Activated B cell treated with CpG ODN at 0.5 μM for 24 hours (primary cell): ENCODE data around the gene ACP1. TPM values are rescaled to one million over a fixed set of nuclear protein-coding genes. Genes with fewer than 3 reads are reported as not detected.

Experiments
- ATAC-seq: fragments of 200-7000 bp; cut with Tn5 transposase; one replicate; pipeline ENCODE4 v1.10.0; 2021; ENCODE audit warnings: low read depth, mild to moderate bottlenecking, moderate library complexity
- CTCF ChIA-PET: fragments of 350-600 bp; sonication (Branson Sonifier 250); formaldehyde crosslinking; loops from one replicate; lab custom pipeline; 2021; ENCODE audit warnings: antibody characterized with exemption; lab: Charles Lee
- POLR2A ChIA-PET: fragments of 350-600 bp; sonication (Branson Sonifier 250); formaldehyde crosslinking; loops from one replicate; lab custom pipeline; 2021; ENCODE audit warnings: antibody characterized with exemption; lab: Charles Lee
- DNase-seq: peaks from one replicate; pipeline ENCODE4 v3.0.0; 2022
- H3K27ac Mint-ChIP-seq: one replicate; pipeline ENCODE4 v1.8.0; 2020; ENCODE audit warnings: mixed read lengths
- H3K27me3 Mint-ChIP-seq: one replicate; pipeline ENCODE4 v1.8.0; 2021; ENCODE audit warnings: mixed read lengths
- H3K36me3 Mint-ChIP-seq: one replicate; pipeline ENCODE4 v1.8.0; 2021; ENCODE audit warnings: low read depth, mixed read lengths
- H3K4me1 Mint-ChIP-seq: one replicate; pipeline ENCODE4 v1.8.0; 2021; ENCODE audit warnings: mixed read lengths
- H3K4me3 Mint-ChIP-seq: one replicate; pipeline ENCODE4 v1.8.0; 2020; ENCODE audit warnings: mild to moderate bottlenecking, mixed read lengths
- H3K9me3 Mint-ChIP-seq: one replicate; pipeline ENCODE4 v1.8.0; 2020; ENCODE audit warnings: mixed read lengths
- intact Hi-C: fragments of 100-400 bp; cut with micrococcal nuclease; formaldehyde crosslinking; loops from one replicate; pipeline ENCODE4 v1.15.1; 2024
- total RNA-seq: library from RNA; stranded (reverse); gene quantifications from 2 replicates; pipeline ENCODE4 v1.2.3, GENCODE V29; 2022
- TF ChIP-seq, protein P1 (sequence below): fragments of 200-600 bp; IDR thresholded peaks from one replicate; pipeline ENCODE4 v1.8.0; 2022; ENCODE audit warnings: antibody characterized with exemption, mild to moderate bottlenecking

ACP1 gene
- total RNA-seq, 1 donor from 2014 or later: 81.8 TPM

- no peaks in the 10 kb centered on the region for H3K4me1 Mint-ChIP-seq
Observed at GRCh38 chr2:237878-238277, 26.9 kb upstream of the ACP1 start.

DNA sequence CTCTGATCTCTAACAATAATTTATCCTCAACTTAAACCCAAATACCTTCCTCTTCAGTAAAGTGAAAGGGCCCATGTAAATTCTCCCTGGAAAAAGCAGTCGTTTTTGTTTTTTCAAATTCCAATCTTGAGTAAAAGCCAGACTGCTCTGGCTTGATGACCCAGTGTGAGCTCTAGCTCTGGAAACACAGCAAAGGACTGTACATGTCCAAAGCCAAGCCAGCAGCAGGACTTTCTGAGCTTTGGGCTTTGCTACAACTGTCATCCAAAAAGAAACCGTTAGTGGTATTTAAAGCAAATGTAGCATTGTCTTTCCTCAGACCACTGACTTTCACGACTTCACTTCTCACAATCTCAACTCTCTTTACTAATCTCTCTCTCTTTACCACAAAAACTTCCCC, 26.3 kb upstream of the ACP1 start:
- intact Hi-C loops: no loop called here
- no peak for DNase-seq
- Mint-ChIP-seq H3K4me1 (no peaks in the 10 kb centered on the region), H3K27ac (no peak overlapping the region), H3K4me3 (no peak overlapping the region), H3K9me3 (peaks cover 3% of the 10 kb centered on the region), H3K36me3 (peaks cover 61% of the 10 kb centered on the region), H3K27me3 (no peaks in the 10 kb centered on the region)
- ChIA-PET POLR2A (no interaction called here), CTCF (no interaction called here)
- TF ChIP-seq, protein P1, sequence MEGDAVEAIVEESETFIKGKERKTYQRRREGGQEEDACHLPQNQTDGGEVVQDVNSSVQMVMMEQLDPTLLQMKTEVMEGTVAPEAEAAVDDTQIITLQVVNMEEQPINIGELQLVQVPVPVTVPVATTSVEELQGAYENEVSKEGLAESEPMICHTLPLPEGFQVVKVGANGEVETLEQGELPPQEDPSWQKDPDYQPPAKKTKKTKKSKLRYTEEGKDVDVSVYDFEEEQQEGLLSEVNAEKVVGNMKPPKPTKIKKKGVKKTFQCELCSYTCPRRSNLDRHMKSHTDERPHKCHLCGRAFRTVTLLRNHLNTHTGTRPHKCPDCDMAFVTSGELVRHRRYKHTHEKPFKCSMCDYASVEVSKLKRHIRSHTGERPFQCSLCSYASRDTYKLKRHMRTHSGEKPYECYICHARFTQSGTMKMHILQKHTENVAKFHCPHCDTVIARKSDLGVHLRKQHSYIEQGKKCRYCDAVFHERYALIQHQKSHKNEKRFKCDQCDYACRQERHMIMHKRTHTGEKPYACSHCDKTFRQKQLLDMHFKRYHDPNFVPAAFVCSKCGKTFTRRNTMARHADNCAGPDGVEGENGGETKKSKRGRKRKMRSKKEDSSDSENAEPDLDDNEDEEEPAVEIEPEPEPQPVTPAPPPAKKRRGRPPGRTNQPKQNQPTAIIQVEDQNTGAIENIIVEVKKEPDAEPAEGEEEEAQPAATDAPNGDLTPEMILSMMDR: no peak
- ATAC-seq: no peak

More at GRCh38 chr2:237878-238277, 26.9 kb upstream of the ACP1 start:
- ChIA-PET POLR2A (no interaction called here), CTCF (interaction anchor here (1.1 kb wide), 1 partner anchor 52 kb away, joined by 3 read pairs; no protein-coding TSS in a partner anchor)
- no peak for DNase-seq
- ATAC-seq: no peak
- TF ChIP-seq, protein P1: no peak
- intact Hi-C loops: no loop called here
- Mint-ChIP-seq H3K4me3 (no peak overlapping the region), H3K27me3 (no peaks in the 10 kb centered on the region), H3K27ac (no peak overlapping the region), H3K9me3 (peaks cover 3% of the 10 kb centered on the region), H3K36me3 (peaks cover 60% of the 10 kb centered on the region)

DNA sequence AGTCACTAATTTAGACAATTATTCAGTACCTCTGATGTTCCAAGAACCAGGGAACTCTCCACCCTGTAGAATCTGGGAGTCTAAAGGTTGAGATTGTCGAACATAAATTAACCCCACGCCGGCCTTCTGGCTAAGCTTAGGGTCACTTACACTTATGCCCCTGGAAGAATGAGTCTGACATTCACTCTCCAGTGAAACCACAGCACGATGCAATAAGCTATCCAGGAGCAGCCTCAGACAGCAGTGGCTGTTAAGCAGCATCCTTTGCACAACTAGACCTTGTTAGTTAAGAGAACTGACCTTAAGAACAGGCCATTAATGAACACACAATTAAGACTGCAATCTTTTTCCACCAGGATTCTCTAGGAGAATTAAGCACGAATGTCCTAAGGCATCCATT, 25.9 kb upstream of the ACP1 start:
- ATAC-seq: no peak
- TF ChIP-seq, protein P1: no peak

DNA sequence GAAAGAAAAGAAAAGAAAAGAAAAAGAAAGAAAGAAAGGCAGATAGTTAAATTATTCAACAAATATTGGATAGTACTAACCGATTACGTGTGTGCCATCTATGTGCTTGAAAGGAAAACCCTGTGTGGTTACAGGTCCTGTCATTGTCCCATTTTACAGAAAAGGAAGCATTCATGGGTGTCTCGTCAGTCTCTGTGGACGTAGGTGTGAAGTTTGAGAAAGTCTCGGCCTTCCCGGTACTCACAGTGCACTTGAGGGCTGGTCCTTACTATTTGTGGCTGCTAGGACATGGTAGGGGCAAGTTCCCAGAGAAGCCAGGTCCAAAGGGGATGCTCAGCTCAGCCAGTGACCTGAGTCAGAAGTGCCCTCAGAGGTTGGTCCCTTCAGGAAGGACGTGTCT, 20.2 kb upstream of the ACP1 start:
- no peaks in the 10 kb centered on the region for H3K27me3 Mint-ChIP-seq
- DNase-seq (no peak), ATAC-seq (no peak)
- peaks cover 3% of the 10 kb centered on the region for H3K9me3 Mint-ChIP-seq
- POLR2A ChIA-PET: no interaction called here
- TF ChIP-seq, protein P1: no peak
- CTCF ChIA-PET: interaction anchor here (0.6 to 4.0 kb wide), 2 partner anchors 11 to 45 kb away, joined by 4 to 23 read pairs; no protein-coding TSS in a partner anchor
- H3K4me3 Mint-ChIP-seq: no peak overlapping the region
- H3K27ac Mint-ChIP-seq: no peak overlapping the region
- peaks cover 5% of the 10 kb centered on the region for H3K4me1 Mint-ChIP-seq
- H3K36me3 Mint-ChIP-seq: peaks cover 60% of the 10 kb centered on the region
- intact Hi-C loops: loop anchor here (10.0 kb wide), 2 partner anchors 290 to 420 kb away; no protein-coding TSS in a partner anchor

More for the DNA sequence above, 25.9 kb upstream of the ACP1 start:
- Mint-ChIP-seq H3K36me3 (peaks cover 61% of the 10 kb centered on the region), H3K4me3 (no peak overlapping the region), H3K27me3 (no peaks in the 10 kb centered on the region), H3K27ac (no peak overlapping the region), H3K4me1 (no peaks in the 10 kb centered on the region), H3K9me3 (peaks cover 3% of the 10 kb centered on the region)
- DNase-seq: no peak
- ChIA-PET CTCF (no interaction called here), POLR2A (no interaction called here)
- intact Hi-C loops: no loop called here

- no peak for DNase-seq
- H3K4me3 Mint-ChIP-seq: no peak overlapping the region
- ChIA-PET CTCF (interaction anchor here (0.7 to 4.0 kb wide), 10 partner anchors 9 to 416 kb away, joined by 3 to 42 read pairs (median 4); no protein-coding TSS in a partner anchor), POLR2A (no interaction called here)
- intact Hi-C loops: loop anchor here (1.0 to 10.0 kb wide), 6 partner anchors 18 to 1571 kb away; partner anchors contain the start of genes ACP1 and SH3YL1
- no peak overlapping the region for H3K27ac Mint-ChIP-seq
- TF ChIP-seq, protein P1: no peak
- H3K4me1 Mint-ChIP-seq: peaks cover 5% of the 10 kb centered on the region
- H3K27me3 Mint-ChIP-seq: no peaks in the 10 kb centered on the region
- ATAC-seq: peak; percentile 50
- peaks cover 50% of the 10 kb centered on the region for H3K36me3 Mint-ChIP-seq
- peaks cover 3% of the 10 kb centered on the region for H3K9me3 Mint-ChIP-seq
Observed at GRCh38 chr2:246489-247144, 18.1 kb upstream of the ACP1 start.
